Trophoblast cell (in vitro differentiated cells and primary cell): ENCODE data around the gene GFI1.
"Not testable (repeated sequence)": the region's sequence is repeated elsewhere in the genome, so short reads cannot be mapped to it uniquely, and the experiment has no call there.

Experiments
- DNase-seq, 2 donors: peaks; one replicate each; pipeline ENCODE4 v3.0.0-alpha.2; 2016
- H2AFZ ChIP-seq: 2 replicates; pipeline ENCODE4 v1.6.1; 2013; ENCODE audit warnings: low read length, moderate library complexity, mild to moderate bottlenecking; ENCODE audit not compliant: insufficient read depth, poor library complexity
- H2AK5ac ChIP-seq: 2 replicates; pipeline ENCODE4 v1.6.1; 2013; ENCODE audit warnings: mild to moderate bottlenecking, low read length
- H2BK120ac ChIP-seq: 2 replicates; pipeline ENCODE4 v1.6.1; 2013; ENCODE audit warnings: low read length, mild to moderate bottlenecking, moderate library complexity; ENCODE audit not compliant: insufficient read depth, poor library complexity
- H2BK12ac ChIP-seq: 2 replicates; pipeline ENCODE4 v1.6.1; 2013; ENCODE audit warnings: mild to moderate bottlenecking, low read length, moderate library complexity
- H2BK5ac ChIP-seq: 2 replicates; pipeline ENCODE4 v1.6.1; 2013; ENCODE audit warnings: low read length, low read depth, moderate library complexity, mild to moderate bottlenecking; ENCODE audit not compliant: poor library complexity
- H3K14ac ChIP-seq: 2 replicates; pipeline ENCODE4 v1.6.1; 2013; ENCODE audit warnings: mild to moderate bottlenecking, low read length
- H3K18ac ChIP-seq: 2 replicates; pipeline ENCODE4 v1.6.1; 2013; ENCODE audit warnings: mild to moderate bottlenecking, low read length
- H3K23ac ChIP-seq: 2 replicates; pipeline ENCODE4 v1.6.1; 2013; ENCODE audit warnings: low read length
- H3K27ac ChIP-seq: 2 replicates; pipeline ENCODE4 v1.5.1; 2013; ENCODE audit warnings: low read depth, mild to moderate bottlenecking, inconsistent platforms, low read length, moderate library complexity
- H3K27me3 ChIP-seq: 2 replicates; pipeline ENCODE4 v1.6.1; 2013; ENCODE audit warnings: inconsistent platforms, mild to moderate bottlenecking, low read length, moderate library complexity; ENCODE audit not compliant: insufficient read depth
- H3K36me3 ChIP-seq, 2 experiments: 1 replicate in 1 of 2; 2 replicates in 1 of 2; pipeline ENCODE4 v1.6.1; 2013; ENCODE audit warnings: low read length in 2 of 2, mild to moderate bottlenecking in 2 of 2, moderate library complexity in 1 of 2; ENCODE audit not compliant: insufficient read depth in 2 of 2, control insufficient read depth in 1 of 2
- H3K4ac ChIP-seq: 2 replicates; pipeline ENCODE4 v1.6.1; 2013; ENCODE audit warnings: low read depth, mild to moderate bottlenecking, low read length, moderate library complexity
- H3K4me1 ChIP-seq, 2 experiments: 1 replicate in 1 of 2; 2 replicates in 1 of 2; pipeline ENCODE4 v1.6.1; 2013; ENCODE audit warnings: low read length in 2 of 2, mild to moderate bottlenecking in 2 of 2, moderate library complexity in 1 of 2; ENCODE audit not compliant: insufficient read depth in 2 of 2, control insufficient read depth in 1 of 2
- H3K4me2 ChIP-seq: 2 replicates; pipeline ENCODE4 v1.6.1; 2013; ENCODE audit warnings: inconsistent platforms, mild to moderate bottlenecking, low read length, moderate library complexity
- H3K4me3 ChIP-seq: 2 replicates; pipeline ENCODE4 v1.5.1; 2013; ENCODE audit warnings: mild to moderate bottlenecking, low read depth, low read length, inconsistent platforms
- H3K79me1 ChIP-seq: one replicate; pipeline ENCODE4 v1.6.1; 2013; ENCODE audit warnings: low read length
- H3K79me2 ChIP-seq: 2 replicates; pipeline ENCODE4 v1.6.1; 2013; ENCODE audit warnings: low read length, mild to moderate bottlenecking; ENCODE audit not compliant: control insufficient read depth, insufficient read depth, poor library complexity
- H3K9ac ChIP-seq: 2 replicates; pipeline ENCODE4 v1.6.1; 2013; ENCODE audit warnings: mild to moderate bottlenecking, low read length
- H3K9me3 ChIP-seq: 2 replicates; pipeline ENCODE4 v1.6.1; 2013; ENCODE audit warnings: low read depth, mild to moderate bottlenecking, control low read depth, inconsistent platforms, low read length; ENCODE audit not compliant: insufficient read depth
- H4K12ac ChIP-seq: 2 replicates; pipeline ENCODE4 v1.6.1; 2013; ENCODE audit warnings: low read depth, mild to moderate bottlenecking, low read length, moderate library complexity
- H4K8ac ChIP-seq: 2 replicates; pipeline ENCODE4 v1.6.1; 2013; ENCODE audit warnings: low read depth, mild to moderate bottlenecking, low read length, moderate library complexity
- H4K91ac ChIP-seq: one replicate; pipeline ENCODE4 v1.6.1; 2013; ENCODE audit warnings: low read depth, mild to moderate bottlenecking, low read length, moderate library complexity
- WGBS: extraction: QIAGEN DNeasy Blood & Tissue Kit; methylation state at CpG from one replicate; pipeline ENCODE4 v1.1.7; 2013; ENCODE audit warnings: missing lambda C conversion rate; ENCODE audit not compliant: insufficient read length, insufficient coverage; ENCODE audit errors: extremely low coverage; 5-methylcytosine and 5-hydroxymethylcytosine counted together

GFI1 gene

GRCh38 chr1:92434572-92434971, 52.2 kb downstream of the GFI1 start:
- not testable (repeated sequence) for H3K4me3 ChIP-seq, H4K12ac ChIP-seq, H3K27ac ChIP-seq, H2AFZ ChIP-seq, H3K4ac ChIP-seq, H2BK12ac ChIP-seq, H3K23ac ChIP-seq, H2BK5ac ChIP-seq, H3K79me2 ChIP-seq, H3K79me1 ChIP-seq, H4K8ac ChIP-seq, H3K9ac ChIP-seq, H3K14ac ChIP-seq, H2AK5ac ChIP-seq, H3K4me1 ChIP-seq, H3K18ac ChIP-seq, H3K27me3 ChIP-seq, DNase-seq, H2BK120ac ChIP-seq, H3K36me3 ChIP-seq, H3K4me2 ChIP-seq, H4K91ac ChIP-seq, H3K9me3 ChIP-seq
- no CpG with 5 or more reads among the region's 1 CpG for WGBS

GRCh38 chr1:92430030-92430429, 56.7 kb downstream of the GFI1 start:
- Histone ChIP-seq H2AK5ac (no peak overlapping the region), H2AFZ (no peak overlapping the region), H3K36me3 (no peaks in the 10 kb centered on the region), H3K27ac (no peak overlapping the region), H4K12ac (no peak overlapping the region), H3K79me2 (no peaks in the 10 kb centered on the region), H3K4me2 (no peak overlapping the region), H3K4me1 (no peaks in the 10 kb centered on the region), H3K4ac (no peak overlapping the region), H3K18ac (no peak overlapping the region), H3K23ac (no peak overlapping the region), H4K8ac (no peak overlapping the region), H3K27me3 (no peaks in the 10 kb centered on the region), H2BK5ac (no peak overlapping the region), H2BK12ac (no peak overlapping the region), H3K9ac (no peak overlapping the region), H3K14ac (no peak overlapping the region), H3K4me3 (no peak overlapping the region), H3K9me3 (no peaks in the 10 kb centered on the region), H2BK120ac (no peak overlapping the region), H3K79me1 (no peaks in the 10 kb centered on the region), H4K91ac (no peak overlapping the region)
- no CpG with 5 or more reads among the region's 1 CpG for WGBS
- DNase-seq: no peak

GRCh38 chr1:92425617-92426016, 61.1 kb downstream of the GFI1 start:
- no peak overlapping the region for H2BK120ac ChIP-seq
- H2AFZ ChIP-seq: no peak overlapping the region
- H3K4me1 ChIP-seq: no peaks in the 10 kb centered on the region
- no peaks in the 10 kb centered on the region for H3K9me3 ChIP-seq
- H3K4me2 ChIP-seq: no peak overlapping the region
- WGBS: no CpG with 5 or more reads among the region's 2 CpGs
- no peak overlapping the region for H4K12ac ChIP-seq
- no peak overlapping the region for H3K4ac ChIP-seq
- H2AK5ac ChIP-seq: no peak overlapping the region
- H3K18ac ChIP-seq: no peak overlapping the region
- H3K23ac ChIP-seq: no peak overlapping the region
- no peak overlapping the region for H2BK12ac ChIP-seq
- H3K14ac ChIP-seq: no peak overlapping the region
- H3K79me1 ChIP-seq: no peaks in the 10 kb centered on the region
- H3K27me3 ChIP-seq: no peaks in the 10 kb centered on the region
- H4K8ac ChIP-seq: no peak overlapping the region
- no peaks in the 10 kb centered on the region for H3K36me3 ChIP-seq
- no peak overlapping the region for H4K91ac ChIP-seq
- H3K9ac ChIP-seq: no peak overlapping the region
- no peak overlapping the region for H2BK5ac ChIP-seq
- no peak overlapping the region for H3K4me3 ChIP-seq
- no peak for DNase-seq
- no peak overlapping the region for H3K27ac ChIP-seq
- no peaks in the 10 kb centered on the region for H3K79me2 ChIP-seq
